T-cell (primary cell): ENCODE data around the gene NELL1. TPM values are rescaled to one million over a fixed set of nuclear protein-coding genes. Genes with fewer than 3 reads are reported as not detected.
"Not testable (repeated sequence)": the region's sequence is repeated elsewhere in the genome, so short reads cannot be mapped to it uniquely, and the experiment has no call there.

Experiments used
- ATAC-seq, 4 experiments: fragments of 200-7000 bp in 3 of 4; fragments of 150-1000 bp in 1 of 4; cut with Tn5 transposase; replicated peaks in 1 of 4; 1 replicate in 3 of 4; 2 replicates in 1 of 4; pipeline ENCODE4 v1.10.0; 2021; ENCODE audit warnings: moderate library complexity in 3 of 4, mild to moderate bottlenecking in 2 of 4, moderate number of reproducible peaks in 1 of 4
- CTCF ChIA-PET, 2 donors: fragments of 300-600 bp; sonication (Branson Sonifier 250); formaldehyde crosslinking; loops; one replicate each; lab custom pipeline; 2022; ENCODE audit warnings: antibody characterized with exemption in 2 of 2; lab: Charles Lee
- POLR2A ChIA-PET, 2 donors: fragments of 300-600 bp; sonication (Branson Sonifier 250); formaldehyde crosslinking; loops; one replicate each; lab custom pipeline; 2022; ENCODE audit warnings: antibody characterized with exemption in 2 of 2; lab: Charles Lee
- DNase-seq, 35 experiments: peaks; one replicate each; pipeline versions ENCODE4 v3.0.0 to v3.0.0-alpha.2; 2013 to 2023
- H3K27ac ChIP-seq: one replicate; pipeline ENCODE4 v1.5.1; 2013; ENCODE audit warnings: low read length
- H3K27me3 ChIP-seq, 2 experiments: replicated peaks in 1 of 2; 1 replicate in 1 of 2; 2 replicates in 1 of 2; pipeline versions ENCODE4 v1.6.1 to v1.7.0; 2013; ENCODE audit warnings: low read length in 1 of 2, mixed read lengths in 1 of 2; ENCODE audit not compliant: control insufficient read depth in 2 of 2, insufficient read depth in 2 of 2; ENCODE audit errors: extremely low read depth in 1 of 2
- H3K36me3 ChIP-seq, 2 donors: 1 replicate in 1 of 2; 2 replicates in 1 of 2; pipeline versions ENCODE4 v1.6.1 to v1.7.0; 2013; ENCODE audit warnings: low read length in 1 of 2; ENCODE audit not compliant: control insufficient read depth in 2 of 2, insufficient read depth in 1 of 2; ENCODE audit errors: extremely low read depth in 1 of 2
- H3K4me1 ChIP-seq, 2 experiments: 1 replicate in 1 of 2; 2 replicates in 1 of 2; pipeline versions ENCODE4 v1.6.1 to v1.7.0; 2013; ENCODE audit warnings: low read length in 2 of 2, mixed read lengths in 1 of 2; ENCODE audit not compliant: insufficient read depth in 2 of 2, control insufficient read depth in 1 of 2; ENCODE audit errors: extremely low read depth in 1 of 2
- H3K4me3 ChIP-seq, 2 donors: 1 replicate in 1 of 2; 2 replicates in 1 of 2; pipeline versions ENCODE4 v1.5.1 to v1.7.0; 2013; ENCODE audit warnings: mild to moderate bottlenecking in 2 of 2, low read length in 1 of 2, moderate library complexity in 1 of 2; ENCODE audit not compliant: control insufficient read depth in 1 of 2; ENCODE audit errors: extremely low read depth in 1 of 2
- H3K9me3 ChIP-seq: 2 replicates; pipeline ENCODE4 v1.7.0; 2013
- H3K27ac Mint-ChIP-seq, 2 donors: one replicate each; pipeline ENCODE4 v1.8.0; 2020 to 2021; ENCODE audit warnings: mild to moderate bottlenecking in 2 of 2, mixed read lengths in 2 of 2
- H3K27me3 Mint-ChIP-seq, 2 donors: one replicate each; pipeline ENCODE4 v1.8.0; 2021 to 2022; ENCODE audit warnings: mixed read lengths in 2 of 2
- H3K36me3 Mint-ChIP-seq: one replicate; pipeline ENCODE4 v1.8.0; 2021; ENCODE audit warnings: mixed read lengths
- H3K4me1 Mint-ChIP-seq, 3 donors: one replicate each; pipeline ENCODE4 v1.8.0; 2020 to 2022; ENCODE audit warnings: mixed read lengths in 3 of 3, mild to moderate bottlenecking in 1 of 3
- H3K4me3 Mint-ChIP-seq, 3 donors: one replicate each; pipeline ENCODE4 v1.8.0; 2020 to 2022; ENCODE audit warnings: mild to moderate bottlenecking in 3 of 3, mixed read lengths in 3 of 3, moderate library complexity in 3 of 3
- H3K9me3 Mint-ChIP-seq, 3 donors: one replicate each; pipeline ENCODE4 v1.8.0; 2020 to 2022; ENCODE audit warnings: mixed read lengths in 3 of 3
- WGBS: methylation state at CpG from one replicate; pipeline ENCODE4 v1.1.5; 2013; ENCODE audit warnings: missing lambda C conversion rate; ENCODE audit not compliant: insufficient coverage; 5-methylcytosine and 5-hydroxymethylcytosine counted together
- total RNA-seq, 35 experiments: library from RNA in 6 of 35; stranded (reverse) in 6 of 35; fragments of 120-200 nt in 1 of 35; gene quantifications; one replicate each; pipeline versions ENCODE4 v1.2.1 to v1.2.4 and lab custom pipeline; 2013 to 2026

Gene NELL1
- total RNA-seq, 5 donors from 2014 or later (not counting 1 experiment from before 2014, with no cell fraction given): not detected

DNA sequence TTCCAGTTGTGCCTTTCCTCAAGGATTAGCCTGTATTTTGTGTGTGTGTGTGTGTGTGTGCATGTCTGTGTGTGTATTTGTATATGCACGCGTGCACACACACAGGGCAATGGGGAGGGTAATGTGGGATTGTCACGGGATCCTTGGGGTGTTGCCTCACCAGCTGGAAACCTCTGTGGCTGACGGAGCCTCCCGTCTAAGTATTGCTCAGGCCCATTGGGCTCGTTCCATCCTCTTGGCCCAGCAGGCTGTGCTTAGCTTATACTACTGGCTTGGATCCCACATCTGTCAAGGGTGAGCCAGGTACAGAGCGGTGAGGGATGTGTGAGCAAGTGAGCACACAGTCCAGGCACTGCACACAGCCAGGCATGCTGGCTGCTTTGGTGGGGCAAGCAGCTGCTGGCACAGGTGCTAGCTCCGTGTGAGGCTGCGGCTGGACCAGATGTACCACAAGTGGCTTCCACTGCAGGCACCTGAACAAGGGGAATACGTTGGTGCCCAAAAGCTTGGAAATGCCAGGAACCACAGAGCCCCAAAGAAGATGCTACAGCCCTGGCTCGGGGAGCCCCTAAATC, 462.8 kb downstream of the NELL1 start:
- Mint-ChIP-seq H3K9me3 (peaks cover 2 to 28% (median 20%) of the 10 kb centered on the region in 3 donors), H3K4me1 (no peaks in the 10 kb centered on the region), H3K27ac (no peak overlapping the region), H3K4me3 (no peak overlapping the region), H3K36me3 (no peaks in the 10 kb centered on the region), H3K27me3 (no peaks in the 10 kb centered on the region)
- 87% methylated on average over 9 of the region's 11 CpGs for WGBS
- DNase-seq: no peak
- no peak overlapping the region for H3K4me3 ChIP-seq
- ATAC-seq: no peak
- H3K27me3 ChIP-seq: no peaks in the 10 kb centered on the region
- H3K27ac ChIP-seq: no peak overlapping the region
- H3K9me3 ChIP-seq: no peaks in the 10 kb centered on the region
- H3K36me3 ChIP-seq: no peaks in the 10 kb centered on the region
- CTCF ChIA-PET: no interaction called here
- no peaks in the 10 kb centered on the region for H3K4me1 ChIP-seq
- POLR2A ChIA-PET: no interaction called here

DNA sequence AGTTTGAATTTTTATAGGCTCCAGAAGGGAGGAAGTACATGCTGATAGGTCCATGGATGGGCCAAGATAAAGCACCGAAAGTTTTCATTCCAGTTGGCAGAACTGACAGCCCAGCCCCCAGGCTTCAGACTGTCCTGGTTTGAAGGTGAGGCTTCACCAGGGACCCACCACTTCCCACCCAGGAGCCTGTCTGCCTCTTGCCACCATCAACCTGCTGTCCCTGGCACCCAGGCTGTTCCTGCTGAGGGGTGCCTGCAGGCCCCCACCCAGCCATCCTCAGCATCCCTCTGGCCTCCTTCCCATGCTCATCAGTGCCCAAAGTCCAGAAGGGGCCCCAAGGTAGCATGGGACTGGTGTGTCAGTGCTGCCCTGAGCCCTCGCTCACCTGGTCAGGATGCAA, 463.9 kb downstream of the NELL1 start:
- Histone ChIP-seq H3K27ac (no peak overlapping the region), H3K36me3 (no peaks in the 10 kb centered on the region), H3K9me3 (no peaks in the 10 kb centered on the region), H3K4me3 (no peak overlapping the region), H3K27me3 (no peaks in the 10 kb centered on the region), H3K4me1 (no peaks in the 10 kb centered on the region)
- DNase-seq (no peak), ATAC-seq (no peak)
- peaks cover 5 to 30% (median 24%) of the 10 kb centered on the region in 3 donors for H3K9me3 Mint-ChIP-seq
- no peak overlapping the region for H3K27ac Mint-ChIP-seq
- no peaks in the 10 kb centered on the region for H3K27me3 Mint-ChIP-seq
- H3K4me1 Mint-ChIP-seq: no peaks in the 10 kb centered on the region
- CTCF ChIA-PET: no interaction called here
- POLR2A ChIA-PET: no interaction called here
- 85% methylated on average over 2 of the region's 2 CpGs for WGBS
- H3K4me3 Mint-ChIP-seq: no peak overlapping the region
- no peaks in the 10 kb centered on the region for H3K36me3 Mint-ChIP-seq

DNA sequence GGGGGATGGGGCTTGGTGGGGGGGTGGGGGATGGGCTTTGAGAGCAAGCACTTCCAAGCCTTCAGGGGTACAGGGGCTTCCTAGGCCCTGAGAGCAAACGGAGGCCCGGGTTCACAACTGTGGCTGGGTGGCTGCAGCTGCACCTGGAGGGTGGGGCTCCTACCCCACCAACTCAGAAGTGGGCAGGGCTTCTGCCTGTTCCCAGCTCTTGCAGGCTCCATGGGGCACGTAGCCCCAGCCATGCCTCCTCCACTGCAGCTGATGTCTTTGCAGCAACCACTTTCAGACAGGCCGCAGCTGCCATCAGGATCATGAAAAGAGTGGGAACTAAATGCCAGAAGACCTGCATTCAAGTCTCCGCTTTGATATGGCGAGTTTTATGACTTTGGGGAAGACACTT, 464.3 kb downstream of the NELL1 start:
- no peaks in the 10 kb centered on the region for H3K9me3 ChIP-seq
- Mint-ChIP-seq H3K4me3 (no peak overlapping the region), H3K36me3 (no peaks in the 10 kb centered on the region), H3K27ac (no peak overlapping the region), H3K9me3 (peaks cover 5 to 30% (median 24%) of the 10 kb centered on the region in 3 donors), H3K4me1 (no peaks in the 10 kb centered on the region), H3K27me3 (no peaks in the 10 kb centered on the region)
- no peak overlapping the region for H3K4me3 ChIP-seq
- DNase-seq: no peak
- H3K27me3 ChIP-seq: no peaks in the 10 kb centered on the region
- WGBS: 86% methylated on average over 3 of the region's 6 CpGs
- ATAC-seq: no peak
- no peak overlapping the region for H3K27ac ChIP-seq
- H3K36me3 ChIP-seq: no peaks in the 10 kb centered on the region
- ChIA-PET POLR2A (no interaction called here), CTCF (no interaction called here)
- H3K4me1 ChIP-seq: no peaks in the 10 kb centered on the region

DNA sequence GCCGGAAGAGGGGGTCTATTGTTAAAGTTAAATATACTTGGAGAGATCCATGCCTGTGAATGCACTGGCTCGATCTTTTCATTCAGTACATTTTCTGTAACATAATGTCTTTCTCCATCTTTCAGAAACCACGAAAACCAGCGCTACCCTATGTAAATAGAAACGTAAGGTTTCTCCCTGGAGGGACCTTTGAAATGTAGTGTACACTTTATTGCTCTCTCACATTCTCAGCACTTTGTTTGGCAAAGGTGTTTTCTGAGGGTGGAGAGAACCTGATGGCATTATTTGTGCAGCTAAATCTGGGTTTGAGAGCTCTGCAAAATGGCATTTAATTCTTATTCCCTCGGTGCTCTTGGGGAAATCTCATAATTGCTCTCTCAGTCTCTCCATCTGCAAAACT, 468.4 kb downstream of the NELL1 start:
- POLR2A ChIA-PET: no interaction called here
- H3K9me3 ChIP-seq: no peaks in the 10 kb centered on the region
- H3K4me3 ChIP-seq: no peak overlapping the region
- ATAC-seq: no peak
- H3K27me3 Mint-ChIP-seq: no peaks in the 10 kb centered on the region
- no peaks in the 10 kb centered on the region for H3K27me3 ChIP-seq
- no peaks in the 10 kb centered on the region for H3K4me1 ChIP-seq
- H3K27ac Mint-ChIP-seq: no peak overlapping the region
- no peaks in the 10 kb centered on the region for H3K36me3 ChIP-seq
- DNase-seq: no peak
- H3K4me1 Mint-ChIP-seq: no peaks in the 10 kb centered on the region
- WGBS: no CpG with 5 or more reads among the region's 6 CpGs
- CTCF ChIA-PET: no interaction called here
- no peak overlapping the region for H3K27ac ChIP-seq
- H3K36me3 Mint-ChIP-seq: no peaks in the 10 kb centered on the region
- H3K4me3 Mint-ChIP-seq: no peak overlapping the region
- peaks cover 11 to 30% (median 15%) of the 10 kb centered on the region in 3 donors for H3K9me3 Mint-ChIP-seq

DNA sequence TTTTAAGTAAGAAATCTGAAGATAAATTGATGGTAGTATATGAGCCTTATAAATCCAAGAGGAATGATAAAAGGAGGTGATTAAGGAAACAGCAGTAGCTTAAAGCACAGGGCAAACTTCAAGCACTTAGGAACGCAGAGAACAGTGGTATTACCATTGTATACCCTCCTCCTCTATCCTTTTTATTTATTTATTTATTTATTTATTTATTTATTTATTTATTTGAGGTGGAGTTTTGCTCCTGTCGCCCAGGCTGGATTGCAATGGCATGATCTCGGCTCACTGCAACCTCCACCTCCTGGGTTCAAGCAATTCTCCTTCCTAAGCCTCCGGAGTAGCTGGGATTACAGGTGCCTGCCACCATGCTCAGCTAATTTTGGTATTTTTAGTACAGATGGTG, 472.2 kb downstream of the NELL1 start:
- H3K4me1 Mint-ChIP-seq, H3K27me3 Mint-ChIP-seq, CTCF ChIA-PET, H3K27ac ChIP-seq, H3K27me3 ChIP-seq, H3K4me1 ChIP-seq, H3K36me3 ChIP-seq, POLR2A ChIA-PET, DNase-seq, H3K4me3 ChIP-seq, H3K9me3 ChIP-seq, H3K36me3 Mint-ChIP-seq, ATAC-seq, H3K4me3 Mint-ChIP-seq, H3K27ac Mint-ChIP-seq: not testable (repeated sequence)
- WGBS: no CpG with 5 or more reads among the region's 4 CpGs
- H3K9me3 Mint-ChIP-seq: peaks cover 21 to 31% (median 26%) of the 10 kb centered on the region in 3 donors

DNA sequence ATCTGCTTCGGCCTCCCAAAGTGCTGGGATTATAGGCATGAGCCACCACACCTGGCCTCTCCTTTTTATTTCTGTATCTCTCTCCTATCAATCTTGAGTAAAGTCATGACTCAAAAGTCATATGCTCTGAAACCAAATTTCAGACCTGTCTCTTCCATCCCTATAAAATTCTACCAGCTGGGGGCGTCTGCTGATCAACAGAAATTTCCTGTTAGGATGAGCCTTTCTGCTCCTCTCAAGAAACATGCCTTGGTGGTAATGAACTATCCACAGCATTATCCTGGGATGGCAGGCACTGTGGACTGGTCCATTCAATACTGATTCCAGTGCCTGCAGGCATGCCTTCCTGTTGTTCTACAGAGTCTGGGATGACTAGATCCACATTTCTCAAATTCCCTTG, 472.6 kb downstream of the NELL1 start:
- Mint-ChIP-seq H3K4me1 (no peaks in the 10 kb centered on the region), H3K27me3 (no peaks in the 10 kb centered on the region), H3K4me3 (no peak overlapping the region), H3K9me3 (peaks cover 21 to 27% (median 22%) of the 10 kb centered on the region in 3 donors), H3K36me3 (no peaks in the 10 kb centered on the region), H3K27ac (no peak overlapping the region)
- DNase-seq: no peak
- no peaks in the 10 kb centered on the region for H3K4me1 ChIP-seq
- CTCF ChIA-PET: no interaction called here
- H3K27ac ChIP-seq: no peak overlapping the region
- no peaks in the 10 kb centered on the region for H3K36me3 ChIP-seq
- no CpG with 5 or more reads among the region's 2 CpGs for WGBS
- POLR2A ChIA-PET: no interaction called here
- no peaks in the 10 kb centered on the region for H3K9me3 ChIP-seq
- ATAC-seq: no peak
- no peak overlapping the region for H3K4me3 ChIP-seq
- H3K27me3 ChIP-seq: no peaks in the 10 kb centered on the region

DNA sequence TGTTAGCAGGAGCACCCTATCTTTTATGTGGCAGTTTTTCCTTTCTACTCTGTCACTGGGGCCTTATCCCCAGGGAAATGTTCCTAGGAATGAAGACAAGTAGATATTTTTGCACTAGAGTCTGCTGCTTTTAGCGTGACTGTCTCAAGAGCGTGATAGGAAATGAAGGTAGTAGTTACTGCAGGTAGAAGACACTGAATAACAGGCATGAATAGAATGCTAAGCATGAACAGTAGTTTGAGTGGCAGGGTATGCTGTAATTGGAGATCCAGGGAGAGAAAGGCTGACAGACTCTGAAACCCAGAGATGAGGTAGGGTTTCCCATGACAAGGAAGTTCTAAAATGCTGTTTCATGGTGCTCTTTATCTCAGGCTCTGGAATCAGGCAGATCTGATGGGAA, 475.1 kb downstream of the NELL1 start:
- no peaks in the 10 kb centered on the region for H3K36me3 ChIP-seq
- no peaks in the 10 kb centered on the region for H3K4me1 ChIP-seq
- ChIA-PET POLR2A (no interaction called here), CTCF (no interaction called here)
- ATAC-seq (no peak), DNase-seq (no peak)
- no peak overlapping the region for H3K27ac Mint-ChIP-seq
- no peak overlapping the region for H3K4me3 Mint-ChIP-seq
- H3K36me3 Mint-ChIP-seq: no peaks in the 10 kb centered on the region
- no peak overlapping the region for H3K27ac ChIP-seq
- H3K4me1 Mint-ChIP-seq: no peaks in the 10 kb centered on the region
- H3K9me3 Mint-ChIP-seq: peaks cover 13 to 20% (median 16%) of the 10 kb centered on the region in 3 donors
- no peak overlapping the region for H3K4me3 ChIP-seq
- WGBS: 69% methylated on average over 2 of the region's 2 CpGs
- H3K27me3 ChIP-seq: no peaks in the 10 kb centered on the region
- no peaks in the 10 kb centered on the region for H3K27me3 Mint-ChIP-seq
- H3K9me3 ChIP-seq: no peaks in the 10 kb centered on the region
